HG03439 (cell line): ENCODE data around the gene CILP.

ENCODE experiments used
- ATAC-seq: cut with Tn5 transposase; IDR thresholded peaks from one replicate; pipeline ENCODE4 v1.9.1; 2021; ENCODE audit warnings: mild to moderate bottlenecking, moderate library complexity; ENCODE audit not compliant: unreplicated experiment

Gene CILP

DNA sequence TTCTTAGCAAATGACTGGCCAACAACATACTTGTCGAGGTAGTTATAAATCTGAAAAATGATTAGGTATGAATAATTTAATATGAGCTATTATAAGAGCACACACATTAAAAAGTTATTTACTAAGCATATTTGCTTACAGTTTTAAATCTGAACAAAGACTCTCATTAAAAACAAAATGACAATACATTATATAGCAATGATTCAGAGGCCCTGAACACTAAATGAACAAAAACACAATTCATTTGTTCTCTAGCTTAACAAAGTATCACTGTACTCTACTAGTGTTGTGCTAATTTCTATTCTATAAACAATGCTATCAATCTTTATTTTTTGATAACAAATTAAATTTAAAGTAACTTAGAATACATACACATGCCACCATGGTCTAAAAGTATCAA is 47.1 kb downstream of the CILP start:
- ATAC-seq, result no peak

DNA sequence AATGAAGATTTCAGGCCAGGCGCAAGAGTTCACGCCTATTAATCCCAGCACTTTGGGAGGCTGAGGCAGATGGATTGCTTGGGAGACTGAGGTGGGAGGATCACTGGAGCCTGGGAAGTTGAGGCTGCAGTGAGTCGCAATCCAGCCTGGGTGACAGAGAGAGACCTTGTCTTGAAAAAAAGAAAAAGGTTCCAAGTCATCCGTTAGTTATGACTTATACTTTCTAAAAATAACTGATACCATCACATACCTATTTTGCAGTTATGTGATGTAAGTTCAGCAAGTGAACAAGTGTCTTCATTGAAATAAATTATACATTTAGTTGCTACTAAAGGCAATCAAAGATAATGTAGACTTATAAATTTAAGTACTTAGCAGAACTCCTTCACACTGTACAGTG is 48.2 kb downstream of the CILP start:
- ATAC-seq, result no peak

DNA sequence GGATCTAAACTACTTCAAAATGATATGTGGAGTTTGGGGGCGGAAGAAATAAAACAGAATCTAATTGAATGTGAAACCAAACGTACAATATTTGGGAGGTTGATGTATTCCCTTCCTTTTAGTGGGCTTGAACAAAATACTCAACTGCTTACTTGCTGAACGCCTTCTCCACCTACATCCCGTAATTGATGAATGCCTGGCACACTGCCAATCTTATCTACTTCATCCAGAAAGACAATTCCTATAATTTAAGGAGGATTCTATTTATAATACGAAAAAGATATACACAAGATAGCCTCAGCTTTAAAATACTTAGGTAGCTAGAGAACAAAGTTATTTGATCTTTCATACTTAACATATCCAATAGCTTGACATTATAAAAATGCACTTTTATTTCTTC is 54.6 kb downstream of the CILP start:
- no peak for ATAC-seq

DNA sequence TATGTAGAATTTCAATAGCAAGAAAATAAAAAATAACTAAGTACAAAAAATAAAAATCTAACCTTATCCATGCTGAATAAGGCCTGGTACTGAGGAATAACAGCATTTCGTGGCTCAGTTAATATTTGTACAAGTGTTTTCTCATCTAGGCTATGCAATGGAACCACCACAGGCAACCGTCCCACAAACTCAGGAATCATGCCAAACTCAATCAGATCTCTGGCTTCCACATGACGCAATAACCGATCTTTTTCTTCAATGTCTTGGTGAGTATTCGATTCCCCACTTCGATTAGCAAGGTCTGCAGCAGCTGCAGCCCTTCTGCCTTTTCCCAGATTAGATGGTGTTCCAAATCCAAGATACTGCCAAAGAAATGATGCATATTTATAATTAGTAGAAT is 56.6 kb downstream of the CILP start:
- ATAC-seq, result no peak

DNA sequence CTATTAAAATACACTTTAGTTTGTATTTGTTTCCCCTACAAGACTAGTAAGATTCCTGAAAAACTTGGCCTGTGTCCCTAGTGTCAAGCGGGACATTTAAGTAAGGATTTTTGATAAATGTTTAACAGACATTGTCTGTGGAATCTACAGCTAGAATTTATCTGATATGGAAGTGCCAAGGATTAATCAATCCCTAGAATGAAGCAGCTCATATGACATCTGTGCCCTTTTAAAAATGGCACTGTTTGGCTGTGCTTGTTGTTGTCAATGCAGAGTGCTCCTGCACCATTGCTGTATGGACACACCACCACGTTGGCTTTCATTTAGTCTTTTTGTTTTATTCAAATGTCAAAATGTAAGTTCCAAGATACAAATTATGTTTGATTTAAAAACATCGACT is 63.4 kb downstream of the CILP start:
- ATAC-seq, result no peak

DNA sequence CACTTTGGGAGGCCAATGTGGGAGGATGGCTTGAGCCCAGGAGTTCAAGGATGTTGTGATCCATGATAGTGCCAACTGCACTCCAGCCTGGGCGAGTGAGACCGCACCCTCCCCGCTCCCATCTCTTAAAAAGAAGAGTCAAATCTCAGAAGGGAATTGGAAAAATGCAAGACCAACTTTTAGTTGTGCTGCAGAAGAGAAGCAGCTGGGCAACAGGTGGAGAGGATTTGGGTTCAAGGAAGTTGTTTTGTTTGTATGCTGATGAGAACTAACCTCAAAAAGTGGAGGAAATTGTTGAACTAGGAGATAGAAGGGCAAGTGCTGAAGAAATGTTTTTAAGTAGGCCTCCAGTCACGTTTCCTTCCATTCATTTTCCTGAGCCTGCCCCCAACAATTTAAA is 64.8 kb downstream of the CILP start:
- no peak for ATAC-seq
